Astrocyte of the hippocampus (primary cell): ENCODE measurements around the gene LIMD2.
"Not testable (repeated sequence)": the region's sequence is repeated elsewhere in the genome, so short reads cannot be mapped to it uniquely, and the experiment has no call there.

Experiments
- DNase-seq: peaks from one replicate; pipeline ENCODE4 v3.0.0; 2011; ENCODE audit warnings: low read depth, low spot score

Gene LIMD2

GRCh38 chr17:63699638-63700527, at the start of gene LIMD2:
Gene LIMD2 (minus strand): TSS chr17:63700125. CDS start chr17:63699298, 827 bp downstream.
- peak; percentile 82 for DNase-seq

DNA sequence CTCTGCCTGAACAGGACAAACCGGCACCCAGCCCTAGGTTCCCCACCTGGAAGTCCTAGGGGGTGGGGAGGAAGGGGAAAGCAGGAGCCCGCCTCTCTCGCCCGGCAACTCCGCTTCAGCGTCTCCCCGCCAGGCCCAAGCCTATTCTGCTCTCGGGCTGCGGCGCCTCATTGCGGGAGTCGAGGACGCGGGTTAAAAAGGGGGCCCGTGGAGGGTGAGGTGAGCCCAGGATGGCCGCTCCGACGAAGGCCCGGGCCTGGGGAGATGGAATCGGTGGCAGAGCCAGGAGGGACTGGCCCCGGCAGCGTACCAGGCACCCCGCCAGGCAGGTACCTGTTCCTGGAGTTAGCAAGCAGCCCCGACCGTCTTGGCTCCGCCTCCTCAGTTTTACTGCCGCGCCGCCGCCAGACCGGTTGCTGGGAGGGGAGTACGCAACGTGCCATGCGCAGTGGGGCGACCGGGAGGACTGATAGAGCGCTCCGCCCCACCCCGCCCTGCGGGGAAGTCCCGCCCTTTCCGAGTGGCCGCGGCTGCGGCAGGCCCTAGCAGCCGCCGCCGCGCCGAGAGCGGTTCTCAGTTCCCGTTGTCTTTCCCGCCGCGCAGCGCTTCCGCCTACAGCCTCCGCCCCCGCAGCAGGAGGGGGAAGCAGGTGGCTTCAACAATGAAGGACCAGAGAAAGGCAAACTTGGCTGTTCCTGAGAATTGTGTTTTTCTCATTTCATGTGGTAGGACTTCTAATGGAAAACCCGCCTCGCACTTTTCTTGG, 41.7 kb upstream of the LIMD2 start, which contains the start of gene STRADA:
STRADA (minus strand) TSS at position 392 of the 766 bp plus-strand sequence. CDS start 13,430 bp downstream, outside the sequence.
- peak; percentile 99 for DNase-seq

DNA sequence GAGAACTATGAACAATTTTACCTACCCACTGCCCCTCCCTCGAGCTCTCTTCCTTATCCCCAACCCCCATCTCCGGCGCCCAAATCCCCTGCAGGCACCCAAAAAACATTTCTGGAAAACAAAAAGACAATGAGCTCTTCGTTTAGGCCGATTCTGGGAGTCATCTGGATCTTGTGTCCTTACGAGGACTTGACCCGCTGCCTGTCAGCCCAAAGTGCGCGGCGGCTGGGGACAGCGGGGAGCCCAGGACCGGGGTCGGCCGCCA, 41.1 kb upstream of the LIMD2 start:
- no peak for DNase-seq

GRCh38 chr17:63740464-63741142, 40.7 kb upstream of the LIMD2 start:
- peak; percentile 21 for DNase-seq

DNA sequence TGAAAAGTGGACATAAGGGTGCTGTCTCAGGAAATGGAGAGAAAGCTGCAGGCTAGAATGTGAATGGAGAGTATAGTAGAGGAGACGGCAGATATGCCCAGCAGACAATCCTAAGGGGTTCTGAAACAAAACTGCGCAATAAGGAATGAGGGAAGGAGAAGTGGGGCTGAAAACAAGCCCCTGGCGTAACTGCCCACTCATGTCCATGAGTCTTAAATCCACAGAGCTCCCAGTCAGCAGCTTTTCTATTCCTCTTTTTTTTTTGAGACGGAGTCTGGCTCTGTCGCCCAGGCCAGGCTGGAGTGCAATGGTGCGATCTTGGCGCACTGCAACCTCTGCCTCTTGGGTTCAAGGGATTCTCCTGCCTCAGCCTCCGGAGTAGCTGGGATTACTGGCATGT, 35.8 kb upstream of the LIMD2 start:
- no peak for DNase-seq

DNA sequence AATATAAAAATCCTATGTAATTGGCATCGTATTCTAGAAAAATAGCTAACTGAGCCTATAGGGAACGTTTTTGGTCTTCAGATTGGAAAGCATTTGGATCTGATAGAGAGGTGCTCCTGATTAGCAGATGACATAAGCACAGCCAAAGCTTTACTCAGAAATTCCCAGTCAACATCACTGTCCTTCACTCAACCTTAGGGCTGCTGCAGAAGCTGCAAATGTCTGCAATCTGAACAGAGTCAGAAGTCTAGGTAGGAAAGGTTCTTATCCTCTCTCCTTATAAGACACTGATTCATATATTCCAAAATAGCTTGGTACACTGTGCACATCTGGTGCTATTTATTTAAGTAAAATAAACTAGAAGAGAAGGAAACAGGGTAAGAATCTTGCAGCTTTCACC, 22.5 kb upstream of the LIMD2 start:
- no peak for DNase-seq

DNA sequence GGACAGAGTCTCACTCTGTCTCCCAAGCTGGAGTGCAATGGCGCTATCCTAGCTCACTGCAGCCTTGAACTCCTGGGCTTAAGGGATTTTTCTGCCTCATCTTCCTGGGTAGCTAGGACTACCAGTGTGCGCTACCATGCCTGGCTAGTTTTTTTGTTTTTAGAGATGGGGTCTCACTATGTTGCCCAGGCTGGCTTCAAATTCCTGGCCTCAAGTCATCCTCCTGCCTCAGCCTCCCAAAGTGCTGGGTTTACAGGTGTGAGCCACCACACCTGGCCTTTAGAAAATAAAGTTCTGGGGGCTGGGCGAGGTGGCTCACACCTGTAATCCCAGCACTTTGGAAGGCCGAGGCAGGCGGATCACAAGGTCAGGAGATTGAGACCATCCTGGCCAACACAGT, 20.3 kb upstream of the LIMD2 start:
- not testable (repeated sequence) for DNase-seq

- DNase-seq: no peak
Observed at GRCh38 chr17:63718988-63719387, 19.1 kb upstream of the LIMD2 start.

GRCh38 chr17:63716426-63716825, 16.5 kb upstream of the LIMD2 start:
- DNase-seq: no peak

DNA sequence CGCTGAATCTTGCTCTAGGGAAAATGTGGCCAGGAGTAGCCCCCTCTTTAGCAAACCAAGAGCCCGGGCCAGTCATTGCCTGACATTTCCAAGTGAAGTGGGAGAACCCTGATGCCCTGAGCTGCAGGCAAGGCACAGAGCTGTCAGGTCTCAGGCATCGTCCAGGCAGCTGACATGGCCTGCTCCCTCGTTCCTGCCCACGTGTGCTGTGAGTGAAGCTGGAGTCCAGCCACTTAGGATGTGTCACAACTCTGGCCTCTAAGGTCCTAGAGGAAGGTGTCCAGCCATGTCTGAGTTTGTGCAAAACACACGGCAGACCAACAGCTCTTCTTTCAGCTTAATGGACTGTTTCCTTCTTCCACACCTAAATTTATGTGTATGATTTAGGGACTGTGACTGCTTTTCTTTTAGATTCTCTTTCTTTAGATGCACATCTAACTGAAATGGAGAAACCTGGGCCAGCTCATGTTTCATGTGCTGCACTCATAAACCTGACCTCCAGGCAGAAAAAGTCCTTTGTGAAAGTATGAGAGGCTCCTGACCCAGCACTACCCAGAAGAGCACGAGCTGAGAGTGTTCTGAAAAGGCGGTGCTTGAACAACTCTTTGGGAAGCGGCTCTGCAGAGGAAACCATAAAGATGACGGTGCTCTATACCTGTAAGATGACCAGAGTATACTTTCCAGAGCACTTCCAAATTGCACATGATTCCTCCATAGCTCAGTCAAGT, 14.8 kb upstream of the LIMD2 start:
- peak; percentile 32 for DNase-seq

GRCh38 chr17:63709110-63709509, 9.2 kb upstream of the LIMD2 start:
- DNase-seq: no peak

- no peak for DNase-seq
Observed at GRCh38 chr17:63707151-63707550, 7.2 kb upstream of the LIMD2 start.

DNA sequence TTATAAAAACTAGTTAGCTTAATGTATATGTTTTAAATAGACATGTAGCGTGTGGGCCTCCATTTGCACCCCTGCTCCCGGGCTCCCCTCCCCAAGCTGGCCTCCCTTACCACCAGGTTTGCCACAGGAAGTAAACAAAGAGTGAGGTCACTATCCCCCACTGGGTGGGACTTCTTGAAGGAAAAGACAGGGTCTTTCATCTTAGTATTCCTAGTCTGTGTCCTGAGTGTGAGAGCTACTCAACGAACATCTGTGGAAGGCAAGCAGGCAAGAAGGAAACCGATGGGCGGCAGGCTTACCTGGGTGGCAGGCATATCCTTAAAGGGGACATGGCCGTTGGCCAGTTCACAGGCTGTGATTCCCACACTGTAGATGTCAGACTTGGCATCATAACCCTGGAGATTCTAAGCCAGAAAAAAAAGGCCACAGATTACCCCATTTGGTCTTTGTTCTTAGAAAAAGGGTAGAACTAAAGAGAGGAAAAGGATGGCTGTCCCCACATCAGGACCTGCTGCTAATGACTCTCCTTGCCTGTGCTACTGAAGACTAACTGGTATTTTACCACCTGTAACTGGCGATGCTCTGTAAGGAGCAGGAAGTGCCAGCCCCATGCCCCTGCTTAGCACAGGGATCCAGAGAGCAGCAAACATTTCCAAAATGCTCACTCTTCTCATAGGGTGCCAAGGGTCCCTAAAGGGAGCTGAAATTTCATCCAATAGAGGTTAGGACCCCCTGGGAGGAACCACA, 6.6 kb upstream of the LIMD2 start:
- no peak for DNase-seq

GRCh38 chr17:63705657-63706056, 5.7 kb upstream of the LIMD2 start:
- no peak for DNase-seq

- no peak for DNase-seq
Observed at GRCh38 chr17:63704836-63705235, 4.9 kb upstream of the LIMD2 start.

- DNase-seq: no peak
Observed at GRCh38 chr17:63704259-63704576, 4.3 kb upstream of the LIMD2 start.

GRCh38 chr17:63703556-63704258, 3.8 kb upstream of the LIMD2 start:
- DNase-seq: no peak

DNA sequence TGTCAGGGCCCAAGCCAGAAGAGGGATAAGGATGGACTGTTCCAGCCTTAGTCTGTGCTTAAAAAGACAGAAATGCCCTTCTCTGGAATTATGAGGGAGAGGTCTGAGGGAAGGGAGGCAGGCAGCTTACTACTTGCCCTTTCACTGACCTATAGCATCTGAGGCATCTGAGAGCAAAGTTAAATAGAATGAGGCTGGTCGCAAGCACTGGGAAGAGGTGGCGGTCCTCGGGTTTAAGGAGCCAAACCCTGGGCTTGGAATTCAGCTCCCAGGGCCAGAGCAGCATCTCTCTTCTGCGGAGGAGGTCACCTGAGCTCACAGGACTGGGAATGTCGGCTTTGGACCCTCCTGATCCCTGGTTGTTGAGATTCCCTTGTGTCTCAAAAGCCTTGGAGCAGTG, 3.1 kb upstream of the LIMD2 start:
- DNase-seq: no peak

DNA sequence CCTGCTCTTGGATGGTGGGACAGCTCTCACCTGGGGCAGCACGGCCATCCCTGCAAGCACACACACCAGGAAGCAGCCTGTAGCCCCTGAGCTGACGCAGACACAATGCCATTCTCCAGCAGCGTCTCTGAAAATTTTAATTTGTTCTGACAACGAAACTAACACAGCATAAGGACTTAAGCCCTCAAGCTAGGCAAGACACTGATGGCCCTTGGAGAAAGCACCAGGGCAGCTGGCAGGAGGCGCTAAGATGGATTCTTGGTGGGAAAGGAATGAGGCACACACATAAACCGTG, 2.7 kb upstream of the LIMD2 start:
- DNase-seq: no peak

DNA sequence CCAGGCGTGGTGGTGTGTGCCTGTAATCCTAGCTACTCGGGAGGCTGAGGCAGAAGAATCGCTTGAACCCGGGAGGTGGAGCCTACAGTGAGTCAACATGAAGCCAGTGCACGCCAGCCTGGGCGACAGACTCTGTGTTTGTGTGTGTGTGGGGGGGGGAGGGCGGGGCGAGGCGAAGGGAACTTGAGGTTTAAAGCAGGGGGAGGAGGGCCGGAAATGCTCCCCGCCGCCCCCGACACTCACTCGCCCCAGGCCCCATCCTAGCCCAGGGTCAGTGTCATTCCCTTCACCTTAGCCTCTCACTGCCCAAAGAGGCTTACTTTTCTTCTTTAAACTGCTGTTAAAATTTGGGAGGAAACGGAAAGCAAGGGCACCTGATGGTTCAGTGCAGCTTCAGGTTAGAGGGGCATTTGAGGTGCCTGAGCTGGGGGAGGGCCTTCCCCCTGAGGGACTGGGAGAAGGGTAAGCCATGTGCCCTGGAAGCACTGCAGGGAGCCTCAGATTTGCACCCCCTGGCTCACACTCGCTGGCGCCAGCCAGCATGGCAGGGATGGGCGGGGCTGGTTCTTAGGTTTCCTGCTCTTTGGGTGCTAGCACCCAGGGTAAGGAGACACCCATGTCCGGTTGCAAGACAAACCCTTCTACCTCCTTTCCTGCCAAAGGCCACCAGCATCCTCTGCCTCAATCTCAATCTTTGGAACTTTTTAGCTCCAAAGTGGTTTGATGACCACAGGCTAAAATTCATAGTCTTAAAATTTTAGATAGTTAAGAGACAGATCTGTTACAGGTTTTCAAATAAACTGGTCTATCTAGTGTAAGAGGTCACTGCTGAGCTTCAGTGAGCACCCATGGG, 2.2 kb upstream of the LIMD2 start:
- DNase-seq: no peak
